Measurements from ENCODE around the gene DENND5A.
"Not testable (repeated sequence)": the region's sequence is repeated elsewhere in the genome, so short reads cannot be mapped to it uniquely, and the experiment has no call there.

Gene DENND5A

DNA sequence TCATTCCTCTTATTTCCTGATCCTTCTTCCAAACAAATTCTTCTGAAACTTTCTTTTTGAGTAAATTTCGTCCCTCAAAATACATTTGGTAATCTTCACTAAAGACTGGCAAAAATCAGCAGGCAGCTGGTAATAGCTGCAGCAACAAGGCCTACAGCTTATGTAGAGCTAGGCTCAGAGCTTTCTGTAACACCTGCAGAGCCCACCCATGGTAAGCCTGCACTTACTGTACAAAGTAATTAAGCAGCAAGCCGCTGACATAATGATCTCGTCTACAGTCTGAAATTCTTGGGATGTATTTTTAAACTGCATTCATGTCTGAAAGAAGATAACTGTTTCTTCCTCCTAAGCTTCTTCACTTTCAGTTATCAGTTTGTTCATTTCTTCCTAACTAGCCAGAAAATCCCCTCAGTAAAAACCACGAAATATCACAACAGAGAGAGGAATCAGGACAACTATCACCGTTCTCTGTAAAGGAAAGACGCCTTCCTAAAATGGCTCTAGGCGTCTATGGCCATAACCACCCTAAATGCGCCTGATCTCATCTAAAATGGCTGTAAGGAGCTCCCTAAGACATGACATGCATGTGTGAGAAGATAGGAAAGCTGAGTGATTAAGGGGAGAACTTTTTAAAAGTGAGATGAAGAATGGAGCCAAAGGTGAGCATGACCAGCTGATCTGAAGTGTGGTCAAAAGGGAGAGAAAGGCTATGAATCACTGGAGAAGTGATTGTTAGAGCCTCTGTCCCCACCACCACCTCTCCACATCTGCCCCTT lies 56.2 kb downstream of the DENND5A start:
- Mint-ChIP-seq H3K4me1 (peaks cover 37% of the 10 kb centered on the region), H3K27ac (peak overlapping the region; percentile 4), H3K4me3 (peak overlapping the region; percentile 1), H3K9me3 (no peaks in the 10 kb centered on the region), H3K36me3 (no peaks in the 10 kb centered on the region)
- no peak for DNase-seq (ENCODE audit: low spot score in 2 of 2)
- peak; percentile 75 for ATAC-seq

DNA sequence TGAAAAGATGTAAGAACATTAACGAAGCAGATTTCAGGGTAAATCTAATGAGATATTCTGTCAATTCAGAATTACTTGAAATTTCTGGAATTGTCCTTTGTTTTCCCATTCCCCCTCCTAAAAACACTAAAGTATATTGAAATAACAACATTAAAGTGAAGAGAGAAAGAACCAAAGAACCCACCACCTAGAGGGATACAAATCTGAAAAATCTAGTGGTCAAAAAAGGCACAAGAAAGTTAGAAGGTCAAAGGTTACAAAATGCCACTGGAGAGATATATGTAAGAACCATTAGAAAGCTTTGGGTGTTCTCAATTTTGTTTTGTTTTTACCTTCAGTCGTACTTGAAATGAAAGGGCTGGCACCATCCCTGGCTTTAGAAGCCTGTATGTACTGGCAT lies 57.9 kb downstream of the DENND5A start:
- DNase-seq (ENCODE audit: low spot score in 2 of 2) (no peak), ATAC-seq (no peak)
- H3K36me3 Mint-ChIP-seq = no peaks in the 10 kb centered on the region
- H3K27ac Mint-ChIP-seq = no peak overlapping the region
- H3K4me1 Mint-ChIP-seq = peaks cover 37% of the 10 kb centered on the region
- H3K9me3 Mint-ChIP-seq = no peaks in the 10 kb centered on the region
- H3K4me3 Mint-ChIP-seq = no peak overlapping the region

DNA sequence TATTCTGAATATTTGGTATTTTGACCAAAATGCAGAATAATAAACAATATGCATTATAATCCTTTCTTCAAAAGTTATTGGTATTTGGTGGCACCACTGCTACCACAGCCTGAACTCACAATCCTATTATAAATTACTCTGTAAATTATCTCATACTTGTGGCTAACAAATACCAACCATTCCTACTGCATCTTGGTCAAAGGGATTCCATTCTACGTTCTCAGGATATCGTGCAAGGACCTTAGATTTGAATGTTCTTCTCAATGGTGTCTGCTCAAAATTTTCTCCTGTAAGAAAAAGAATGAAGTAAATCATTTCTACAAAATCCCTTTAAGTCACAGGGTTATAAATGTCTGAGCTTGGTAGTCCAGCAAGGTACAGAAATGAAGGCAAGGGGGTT lies 58.7 kb downstream of the DENND5A start:
- peaks cover 31% of the 10 kb centered on the region for H3K4me1 Mint-ChIP-seq
- no peak for DNase-seq (ENCODE audit: low spot score in 2 of 2)
- H3K9me3 Mint-ChIP-seq = no peaks in the 10 kb centered on the region
- H3K4me3 Mint-ChIP-seq = no peak overlapping the region
- H3K36me3 Mint-ChIP-seq = no peaks in the 10 kb centered on the region
- ATAC-seq = no peak
- H3K27ac Mint-ChIP-seq = no peak overlapping the region

DNA sequence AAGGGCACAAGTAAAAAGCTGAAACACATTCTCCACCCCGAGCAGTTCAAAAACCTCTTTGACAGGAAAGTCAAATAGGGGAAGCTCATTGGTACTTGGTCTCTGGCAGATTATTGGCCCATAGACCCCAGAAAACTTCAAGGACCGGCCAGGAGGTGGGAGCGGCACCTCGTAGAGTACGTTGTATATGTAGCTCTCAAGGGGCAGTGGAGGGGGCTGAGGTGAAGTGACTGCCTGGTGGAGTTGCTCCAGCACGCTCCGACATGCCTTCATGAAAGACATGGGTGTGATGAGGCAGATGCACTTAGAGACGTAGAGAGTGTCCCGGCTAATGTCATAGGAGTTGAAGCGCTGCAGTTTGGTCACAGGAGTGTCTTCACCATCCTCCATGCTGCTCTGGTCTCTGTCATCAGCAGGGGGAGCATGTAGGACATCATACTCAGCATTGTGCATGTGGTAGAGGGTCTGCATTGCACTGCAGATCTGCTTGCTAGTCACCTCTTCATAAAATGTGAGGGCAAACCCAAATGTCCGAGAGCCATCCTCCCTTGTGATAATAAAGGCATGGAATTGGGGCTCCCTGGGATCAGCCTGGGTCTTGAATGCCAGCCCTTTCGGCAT lies 61.3 kb downstream of the DENND5A start:
- no peak overlapping the region for H3K27ac Mint-ChIP-seq
- H3K9me3 Mint-ChIP-seq = no peaks in the 10 kb centered on the region
- no peak for DNase-seq (ENCODE audit: low spot score in 2 of 2)
- H3K36me3 Mint-ChIP-seq = no peaks in the 10 kb centered on the region
- no peak for ATAC-seq
- H3K4me1 Mint-ChIP-seq = peaks cover 5% of the 10 kb centered on the region
- H3K4me3 Mint-ChIP-seq = no peak overlapping the region

DNA sequence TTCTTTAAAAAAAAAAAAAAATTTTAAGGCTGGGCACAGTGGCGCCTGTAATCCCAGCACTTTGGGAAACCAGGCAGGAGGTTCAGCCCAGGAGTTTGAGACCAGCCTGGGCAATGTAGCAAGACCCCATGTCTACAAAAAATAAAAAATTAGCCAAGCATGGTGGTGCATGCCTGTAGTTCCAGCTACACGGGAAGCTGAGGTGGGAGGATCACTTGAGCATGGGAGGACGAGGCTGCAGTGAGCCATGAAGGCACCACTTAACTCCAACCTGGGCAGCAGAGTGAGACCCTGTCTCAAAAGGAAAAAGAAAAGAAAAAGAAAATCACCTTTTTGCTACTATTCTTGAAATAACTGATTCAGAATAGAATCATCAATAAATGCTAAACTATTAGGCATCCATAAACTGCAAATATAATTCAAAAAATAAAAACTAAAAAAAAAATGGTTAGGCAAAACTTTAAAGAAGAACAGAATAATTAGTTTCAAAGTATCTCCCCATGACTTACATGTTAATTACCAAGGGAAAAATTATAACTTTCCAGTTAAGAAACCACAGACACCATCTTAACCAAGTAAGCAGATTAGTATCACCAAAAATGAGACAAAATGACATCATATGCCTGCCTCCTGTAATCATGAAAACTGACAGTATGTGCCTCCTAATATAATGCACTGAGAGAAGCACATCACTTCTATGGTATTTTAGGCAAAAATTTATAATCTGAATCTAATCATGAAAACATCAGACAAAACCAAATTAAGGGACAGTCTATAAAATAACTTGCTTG lies 63.6 kb downstream of the DENND5A start:
- H3K4me1 Mint-ChIP-seq = no peaks in the 10 kb centered on the region
- H3K9me3 Mint-ChIP-seq = no peaks in the 10 kb centered on the region
- H3K36me3 Mint-ChIP-seq = no peaks in the 10 kb centered on the region
- no peak overlapping the region for H3K27ac Mint-ChIP-seq
- ATAC-seq (peak; percentile 71), DNase-seq (ENCODE audit: low spot score in 2 of 2) (no peak)
- no peak overlapping the region for H3K4me3 Mint-ChIP-seq

DNA sequence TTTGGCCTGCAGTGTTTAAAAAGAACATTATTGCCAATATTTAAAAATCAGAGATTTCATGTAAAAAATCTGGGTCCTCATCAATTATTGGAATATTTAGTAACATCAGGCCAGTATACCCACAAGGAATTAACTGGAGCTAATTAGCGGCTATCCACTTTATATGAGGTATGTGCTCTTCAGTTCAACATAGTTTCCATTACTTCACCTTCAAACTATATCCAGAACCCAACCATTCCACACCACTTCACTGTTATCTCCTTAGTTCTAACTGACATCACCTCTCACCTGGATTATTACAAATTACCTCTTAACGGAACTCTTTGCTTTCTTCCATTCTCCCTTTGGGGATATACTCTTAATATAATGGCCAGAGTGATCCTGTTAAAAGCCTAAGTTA lies 64.7 kb downstream of the DENND5A start:
- DNase-seq (ENCODE audit: low spot score in 2 of 2) (no peak), ATAC-seq (no peak)
- Mint-ChIP-seq H3K9me3 (no peaks in the 10 kb centered on the region), H3K4me1 (no peaks in the 10 kb centered on the region), H3K36me3 (no peaks in the 10 kb centered on the region), H3K4me3 (no peak overlapping the region), H3K27ac (no peak overlapping the region)

DNA sequence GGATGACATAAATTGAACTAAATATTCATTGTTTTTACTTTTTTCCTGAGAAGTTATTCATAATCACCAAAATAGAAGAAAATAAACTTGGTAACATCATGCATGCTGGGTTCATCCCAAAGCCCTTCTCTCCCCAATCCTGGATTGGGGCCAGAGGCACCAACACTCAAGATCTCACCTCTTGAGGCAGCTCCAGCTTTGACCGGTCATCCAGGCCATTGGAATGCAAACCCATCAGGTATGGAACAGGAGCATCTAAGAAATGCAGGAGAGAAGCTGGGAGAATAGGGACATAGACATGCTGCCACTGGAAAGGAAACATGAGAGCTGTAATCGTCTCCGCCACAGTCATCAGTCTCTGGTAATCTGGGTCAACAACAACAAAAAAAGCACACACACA lies 71.8 kb downstream of the DENND5A start:
- ATAC-seq = no peak
- DNase-seq (ENCODE audit: low spot score in 2 of 2) = no peak
- no peaks in the 10 kb centered on the region for H3K9me3 Mint-ChIP-seq
- H3K4me3 Mint-ChIP-seq = no peak overlapping the region
- no peaks in the 10 kb centered on the region for H3K36me3 Mint-ChIP-seq
- H3K4me1 Mint-ChIP-seq = no peaks in the 10 kb centered on the region
- H3K27ac Mint-ChIP-seq = no peak overlapping the region

DNA sequence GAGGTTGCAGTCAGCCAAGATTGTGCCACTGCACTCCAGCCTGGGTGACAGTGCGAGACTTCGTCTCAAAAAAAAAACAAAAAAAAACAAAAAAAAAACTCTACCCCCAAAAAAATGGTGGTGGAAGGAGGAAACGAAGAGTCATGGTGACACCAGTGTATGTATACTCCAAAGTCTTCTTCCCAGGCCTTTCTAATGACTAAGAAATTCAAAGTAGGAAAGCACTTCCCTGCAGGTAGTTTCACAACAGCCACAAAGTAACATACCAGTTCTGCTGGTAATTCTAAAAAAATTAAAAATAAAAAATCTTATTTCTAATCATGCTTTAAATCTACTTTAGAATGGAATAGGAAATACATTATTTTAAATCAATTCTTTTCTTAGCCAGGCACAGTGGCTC lies 72.6 kb downstream of the DENND5A start:
- no peaks in the 10 kb centered on the region for H3K4me1 Mint-ChIP-seq
- no peak for ATAC-seq
- no peak overlapping the region for H3K4me3 Mint-ChIP-seq
- no peaks in the 10 kb centered on the region for H3K9me3 Mint-ChIP-seq
- H3K36me3 Mint-ChIP-seq = no peaks in the 10 kb centered on the region
- H3K27ac Mint-ChIP-seq = no peak overlapping the region
- no peak for DNase-seq (ENCODE audit: low spot score in 2 of 2)

DNA sequence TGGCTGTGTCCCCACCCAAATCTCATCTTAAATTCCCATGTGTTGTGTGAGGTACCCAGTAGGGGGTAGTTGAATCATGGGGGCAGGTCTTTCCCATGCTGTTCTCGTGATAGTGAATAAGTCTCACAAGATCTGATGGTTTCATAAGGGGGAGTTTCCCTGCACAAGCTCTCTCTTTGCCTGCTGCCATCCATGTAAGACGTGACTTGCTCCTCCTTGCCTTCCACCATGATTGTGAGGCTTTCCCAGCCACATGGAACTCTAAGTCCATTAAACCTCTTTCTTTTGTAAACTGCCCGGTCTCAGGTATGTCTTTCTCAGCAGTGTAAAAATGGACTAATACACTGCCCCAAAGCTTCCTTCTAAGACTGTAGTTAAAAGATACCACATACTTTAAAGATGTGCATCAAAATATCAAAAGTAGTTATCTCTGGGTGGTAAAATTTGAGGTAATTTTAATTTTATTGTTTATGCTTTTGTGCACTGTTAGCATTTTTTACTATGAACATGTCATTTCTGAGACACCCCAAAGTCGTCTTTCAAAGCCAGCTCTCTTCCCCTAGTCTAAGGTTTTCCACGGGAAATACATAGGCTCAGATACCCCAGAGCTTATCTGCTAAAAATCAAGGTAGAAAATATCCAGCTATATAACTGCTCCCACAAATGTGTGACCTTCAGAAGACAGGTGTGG lies 74.7 kb downstream of the DENND5A start:
- H3K36me3 Mint-ChIP-seq; H3K4me3 Mint-ChIP-seq; ATAC-seq; H3K27ac Mint-ChIP-seq; H3K4me1 Mint-ChIP-seq; DNase-seq (ENCODE audit: low spot score in 2 of 2); H3K9me3 Mint-ChIP-seq: not testable (repeated sequence)

DNA sequence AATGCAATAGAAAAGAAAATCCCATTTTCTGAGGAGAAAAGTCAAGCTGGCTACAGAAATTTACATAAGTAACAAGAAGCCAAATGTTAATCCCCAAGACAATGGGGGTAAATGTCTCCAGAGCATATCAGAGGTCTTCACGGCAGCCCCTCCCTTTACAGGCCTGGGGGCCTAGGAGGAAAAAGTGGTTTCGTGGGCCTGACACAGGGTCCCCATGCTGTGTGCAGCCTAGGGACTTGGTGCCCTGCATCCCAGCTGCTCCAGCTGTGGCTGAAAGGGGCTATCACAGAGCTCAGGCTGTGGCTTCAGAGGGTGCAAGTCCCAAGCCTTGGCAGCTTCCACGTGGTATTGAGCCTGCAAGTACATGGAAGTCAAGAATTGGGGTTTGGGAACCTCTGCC lies 76.3 kb downstream of the DENND5A start:
- H3K9me3 Mint-ChIP-seq; H3K4me3 Mint-ChIP-seq; H3K4me1 Mint-ChIP-seq; H3K27ac Mint-ChIP-seq; ATAC-seq; H3K36me3 Mint-ChIP-seq; DNase-seq (ENCODE audit: low spot score in 2 of 2): not testable (repeated sequence)

DNA sequence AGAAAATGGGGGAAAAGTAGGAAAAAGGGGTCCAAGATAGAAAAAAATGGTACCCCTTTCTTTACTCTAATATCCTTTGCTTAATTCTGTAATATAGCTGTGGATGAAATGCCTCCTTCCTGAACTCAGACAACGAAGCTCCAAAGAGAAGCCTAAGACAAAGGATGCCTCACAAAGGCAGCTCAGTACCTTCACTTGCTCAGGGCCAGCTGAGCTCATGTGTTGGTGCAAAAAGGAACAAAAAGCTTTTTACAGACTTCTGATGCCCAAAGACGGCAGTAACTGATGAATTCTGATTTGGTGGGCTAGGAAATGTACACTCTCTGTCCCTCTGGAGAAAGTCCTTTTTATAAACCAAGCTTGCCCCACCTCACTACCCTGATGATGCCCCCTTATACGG lies 77.5 kb downstream of the DENND5A start:
- H3K4me1 Mint-ChIP-seq = no peaks in the 10 kb centered on the region
- H3K9me3 Mint-ChIP-seq = no peaks in the 10 kb centered on the region
- no peaks in the 10 kb centered on the region for H3K36me3 Mint-ChIP-seq
- H3K27ac Mint-ChIP-seq = no peak overlapping the region
- ATAC-seq (no peak), DNase-seq (ENCODE audit: low spot score in 2 of 2) (no peak)
- H3K4me3 Mint-ChIP-seq = no peak overlapping the region

DNA sequence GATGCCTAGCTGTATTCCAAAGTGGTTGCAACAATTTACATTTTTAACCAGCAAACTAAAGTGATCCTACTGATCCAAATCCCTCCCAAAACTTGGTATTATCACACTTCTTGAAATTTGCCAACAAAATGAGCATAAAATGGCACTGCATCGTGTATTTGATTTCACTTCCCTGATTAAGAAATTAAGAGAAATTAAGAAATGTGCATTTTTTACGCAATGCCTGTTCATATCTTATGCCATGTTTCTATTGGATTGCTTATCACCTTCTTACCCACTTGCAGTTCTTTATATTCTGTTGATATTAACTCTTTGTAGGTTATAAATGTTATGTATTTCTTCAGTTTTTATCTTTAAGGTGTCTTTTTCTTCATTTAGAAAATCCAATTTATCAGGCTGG lies 80.6 kb downstream of the DENND5A start:
- Mint-ChIP-seq H3K4me3 (no peak overlapping the region), H3K27ac (no peak overlapping the region), H3K9me3 (no peaks in the 10 kb centered on the region), H3K4me1 (no peaks in the 10 kb centered on the region), H3K36me3 (peaks cover 4% of the 10 kb centered on the region)
- DNase-seq (ENCODE audit: low spot score in 2 of 2) (no peak), ATAC-seq (no peak)

DNA sequence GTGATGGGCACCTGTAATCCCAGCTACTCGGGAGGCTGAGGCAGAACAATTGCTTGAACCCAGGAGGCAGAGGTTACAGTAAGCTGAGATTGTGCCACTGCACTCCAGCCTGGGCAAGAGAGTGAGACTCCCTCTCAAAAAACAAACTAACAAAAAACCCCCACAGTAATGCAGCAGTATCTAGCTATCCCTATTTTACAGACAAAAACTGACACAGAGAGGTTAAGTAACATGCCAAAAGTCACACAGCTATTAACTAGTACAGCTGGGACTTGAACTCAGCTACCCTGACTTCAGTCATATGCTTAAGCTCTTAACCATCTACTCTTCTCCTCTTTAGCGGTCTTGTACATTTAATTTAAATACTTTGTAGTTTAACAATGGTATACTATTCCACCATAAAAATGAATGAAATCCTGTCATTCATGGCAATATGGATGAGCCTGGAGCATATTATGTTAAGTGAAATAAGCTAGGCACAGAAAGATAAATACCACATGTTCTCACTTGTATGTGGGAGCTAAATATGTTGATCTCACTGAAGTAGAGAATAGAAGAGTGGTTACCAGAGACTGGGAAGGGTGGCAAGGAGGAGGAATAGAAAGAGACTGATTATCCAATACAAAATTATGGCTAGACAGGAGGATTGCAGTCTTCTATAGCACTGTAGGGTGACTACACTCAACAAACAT lies 82.8 kb downstream of the DENND5A start:
- DNase-seq (ENCODE audit: low spot score in 2 of 2) = no peak
- Mint-ChIP-seq H3K27ac (no peak overlapping the region), H3K4me1 (no peaks in the 10 kb centered on the region), H3K4me3 (no peak overlapping the region), H3K36me3 (peaks cover 26% of the 10 kb centered on the region), H3K9me3 (no peaks in the 10 kb centered on the region)
- ATAC-seq = no peak

DNA sequence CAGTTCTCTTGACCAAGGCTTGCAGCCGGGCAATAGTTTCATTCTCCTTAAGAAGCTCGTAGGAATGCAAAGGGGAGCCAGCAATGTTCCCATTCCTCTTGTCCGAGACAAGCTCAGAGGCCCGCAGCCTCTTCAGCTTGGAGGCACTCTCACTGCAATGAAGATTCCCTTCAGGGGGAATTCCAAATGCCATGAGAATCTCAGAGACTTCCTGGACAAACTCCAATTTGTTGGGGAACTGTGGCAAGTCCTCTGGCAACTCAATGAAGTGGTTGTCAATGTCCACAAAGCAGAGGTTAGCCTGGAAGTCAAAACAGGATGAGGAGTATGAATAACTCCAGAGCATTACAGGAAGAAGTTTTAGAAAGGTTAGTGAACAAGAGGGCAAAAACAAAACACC lies 84.4 kb downstream of the DENND5A start:
- H3K36me3 Mint-ChIP-seq = peaks cover 34% of the 10 kb centered on the region
- DNase-seq (ENCODE audit: low spot score in 2 of 2) = no peak
- no peak for ATAC-seq
- no peaks in the 10 kb centered on the region for H3K9me3 Mint-ChIP-seq
- no peak overlapping the region for H3K4me3 Mint-ChIP-seq
- peak overlapping the region; percentile 41 for H3K27ac Mint-ChIP-seq
- no peaks in the 10 kb centered on the region for H3K4me1 Mint-ChIP-seq

DNA sequence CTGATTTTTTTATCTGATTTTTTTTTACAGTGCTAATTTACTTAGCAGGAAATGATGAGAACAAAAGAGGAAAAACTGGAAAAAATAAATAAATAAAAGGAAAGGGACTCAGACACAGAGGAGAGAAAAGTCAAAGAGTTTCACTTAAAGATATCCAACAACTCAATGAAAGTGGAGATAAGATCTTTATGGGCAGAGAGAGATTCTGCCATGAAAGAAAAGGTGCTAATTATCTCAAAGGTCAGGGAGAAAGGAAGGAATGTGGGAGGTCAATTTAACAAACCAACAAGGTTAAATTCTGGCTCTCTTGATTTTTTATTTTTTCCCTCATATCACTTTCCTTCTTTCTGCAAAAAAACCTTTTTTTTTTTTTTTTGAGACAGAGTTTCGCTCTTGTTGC lies 86.0 kb downstream of the DENND5A start:
- H3K4me3 Mint-ChIP-seq = no peak overlapping the region
- H3K36me3 Mint-ChIP-seq = peaks cover 34% of the 10 kb centered on the region
- H3K9me3 Mint-ChIP-seq = no peaks in the 10 kb centered on the region
- no peaks in the 10 kb centered on the region for H3K4me1 Mint-ChIP-seq
- ATAC-seq (no peak), DNase-seq (ENCODE audit: low spot score in 2 of 2) (no peak)
- no peak overlapping the region for H3K27ac Mint-ChIP-seq

Data from stimulated activated effector memory CD8-positive, alpha-beta T cell treated with anti-CD3 and anti-CD28 coated beads, Interleukin-12 subunit alpha, Interleukin-12 subunit beta, amount 100 ng/mL, for 72 hours (primary cell).